Measurements from ENCODE around the gene EFCAB6.

EFCAB6 gene

GRCh38 chr22:43829904-43830851 lies 18.1 kb upstream of the EFCAB6 start:
- no peak overlapping the region for H3K4me3 ChIP-seq (ENCODE audit: low read depth, low read length)
- no peak for TF ChIP-seq CTCF (IDR thresholded peaks at IDR 0.05; ENCODE audit: insufficient read depth, low read depth, low read length, missing control alignments)
- DNase-seq (ENCODE audit: low read depth): no peak

GRCh38 chr22:43828998-43829782 lies 17.1 kb upstream of the EFCAB6 start:
- DNase-seq (ENCODE audit: low read depth): no peak
- TF ChIP-seq CTCF (IDR thresholded peaks at IDR 0.05; ENCODE audit: insufficient read depth, low read depth, low read length, missing control alignments): no peak
- H3K4me3 ChIP-seq (ENCODE audit: low read depth, low read length): no peak overlapping the region

GRCh38 chr22:43828725-43828997 lies 16.6 kb upstream of the EFCAB6 start:
- DNase-seq (ENCODE audit: low read depth): no peak
- no peak for TF ChIP-seq CTCF (IDR thresholded peaks at IDR 0.05; ENCODE audit: insufficient read depth, low read depth, low read length, missing control alignments)
- no peak overlapping the region for H3K4me3 ChIP-seq (ENCODE audit: low read depth, low read length)

GRCh38 chr22:43827926-43828724 lies 16.0 kb upstream of the EFCAB6 start:
- no peak for DNase-seq (ENCODE audit: low read depth)
- TF ChIP-seq CTCF (IDR thresholded peaks at IDR 0.05; ENCODE audit: insufficient read depth, low read depth, low read length, missing control alignments): no peak
- H3K4me3 ChIP-seq (ENCODE audit: low read depth, low read length): no peak overlapping the region

GRCh38 chr22:43827003-43827735 lies 15.1 kb upstream of the EFCAB6 start:
- H3K4me3 ChIP-seq (ENCODE audit: low read depth, low read length): no peak overlapping the region
- TF ChIP-seq CTCF (IDR thresholded peaks at IDR 0.05; ENCODE audit: insufficient read depth, low read depth, low read length, missing control alignments): no peak
- DNase-seq (ENCODE audit: low read depth): no peak
